Measurements from ENCODE around the gene CCNYL1.

CCNYL1 gene

GRCh38 chr2:207784898-207785297 is 73.5 kb downstream of the CCNYL1 start:
- in situ Hi-C loops (cut with HindIII; ENCODE audit: low sequenced_read_pairs), result no loop called here

- in situ Hi-C loops (cut with HindIII; ENCODE audit: low sequenced_read_pairs), result no loop called here
Observed at GRCh38 chr2:207787017-207787416, 75.6 kb downstream of the CCNYL1 start.

GRCh38 chr2:207787800-207788199 is 76.4 kb downstream of the CCNYL1 start:
- in situ Hi-C loops (cut with HindIII; ENCODE audit: low sequenced_read_pairs), result no loop called here

GRCh38 chr2:207790898-207791297 is 79.5 kb downstream of the CCNYL1 start:
- in situ Hi-C loops (cut with HindIII; ENCODE audit: low sequenced_read_pairs), result no loop called here

- in situ Hi-C loops (cut with HindIII; ENCODE audit: low sequenced_read_pairs), result no loop called here
Observed at GRCh38 chr2:207791579-207792243, 80.3 kb downstream of the CCNYL1 start.

- in situ Hi-C loops (cut with HindIII; ENCODE audit: low sequenced_read_pairs), result no loop called here
Observed at GRCh38 chr2:207792244-207792785, 80.9 kb downstream of the CCNYL1 start.

GRCh38 chr2:207796585-207797350 is 85.3 kb downstream of the CCNYL1 start:
- in situ Hi-C loops (cut with HindIII; ENCODE audit: low sequenced_read_pairs), result no loop called here

- in situ Hi-C loops (cut with HindIII; ENCODE audit: low sequenced_read_pairs), result no loop called here
Observed at GRCh38 chr2:207801259-207801658, 89.8 kb downstream of the CCNYL1 start.

GRCh38 chr2:207802650-207803049 is 91.2 kb downstream of the CCNYL1 start:
- in situ Hi-C loops (cut with HindIII; ENCODE audit: low sequenced_read_pairs), result no loop called here
